Right ventricle myocardium superior (tissue), 1 donor: ENCODE data around the gene ITPRIPL2. TPM values are rescaled to one million over a fixed set of nuclear protein-coding genes. Genes with fewer than 3 reads are reported as not detected.

Experiments used
- ATAC-seq: fragments of 200-7000 bp; cut with Tn5 transposase; one replicate; pipeline ENCODE4 v1.9.1; 2020; ENCODE audit warnings: mild to moderate bottlenecking; ENCODE audit not compliant: poor library complexity
- DNase-seq: peaks from one replicate; pipeline ENCODE4 v3.0.0-alpha.2; 2020
- intact Hi-C: fragments of 100-400 bp; cut with DNase I; formaldehyde crosslinking; loops from one replicate; pipeline ENCODE4 v1.11.2; 2022
- total RNA-seq: library from RNA; stranded (reverse); fragmentation: NEBNext Ultra II Directional; extraction: Animal tissue kit (Norgen Biotek cat#: 25700); gene quantifications from one replicate; pipeline ENCODE4 v1.2.1, GENCODE V29; 2021
- donor health status: DM: no; HTN: yes; CAD: no; lungs with severe emphysema.

The ITPRIPL2 gene
- total RNA-seq, 1 donor from 2014 or later: 15.7 TPM

GRCh38 chr16:19135201-19135842 is 21.6 kb downstream of the ITPRIPL2 start:
- ATAC-seq: no peak
- intact Hi-C loops: no loop called here

GRCh38 chr16:19135896-19136438 is 22.2 kb downstream of the ITPRIPL2 start:
- ATAC-seq: peak; percentile 34
- intact Hi-C loops: no loop called here
- DNase-seq: peak; percentile 54

More at GRCh38 chr16:19135201-19135842, 21.6 kb downstream of the ITPRIPL2 start:
- no peak for DNase-seq

GRCh38 chr16:19136549-19137196 is 22.9 kb downstream of the ITPRIPL2 start:
- DNase-seq (no peak), ATAC-seq (peak; percentile 63)
- intact Hi-C loops: no loop called here

GRCh38 chr16:19137201-19138128 is 23.7 kb downstream of the ITPRIPL2 start:
- DNase-seq (no peak), ATAC-seq (no peak)
- intact Hi-C loops: no loop called here

- DNase-seq: peak; percentile 80
- intact Hi-C loops: no loop called here
Observed at GRCh38 chr16:19138601-19139000, 24.8 kb downstream of the ITPRIPL2 start.

GRCh38 chr16:19139436-19140091 is 25.8 kb downstream of the ITPRIPL2 start:
- DNase-seq (no peak), ATAC-seq (no peak)
- intact Hi-C loops: no loop called here

More at GRCh38 chr16:19138601-19139000, 24.8 kb downstream of the ITPRIPL2 start:
- peak; percentile 87 for ATAC-seq

GRCh38 chr16:19140396-19140795 is 26.6 kb downstream of the ITPRIPL2 start:
- ATAC-seq: no peak
- DNase-seq: no peak
- intact Hi-C loops: no loop called here

- intact Hi-C loops: no loop called here
- ATAC-seq (no peak), DNase-seq (no peak)
Observed at GRCh38 chr16:19142939-19143598, 29.3 kb downstream of the ITPRIPL2 start.

- intact Hi-C loops: no loop called here
- DNase-seq: no peak
- no peak for ATAC-seq
Observed at GRCh38 chr16:19143599-19143956, 29.8 kb downstream of the ITPRIPL2 start.

GRCh38 chr16:19145010-19145409 is 31.2 kb downstream of the ITPRIPL2 start:
- ATAC-seq (no peak), DNase-seq (no peak)
- intact Hi-C loops: no loop called here

GRCh38 chr16:19147126-19147525 is 33.4 kb downstream of the ITPRIPL2 start:
- ATAC-seq (no peak), DNase-seq (no peak)
- intact Hi-C loops: no loop called here

GRCh38 chr16:19147627-19148026 is 33.9 kb downstream of the ITPRIPL2 start:
- intact Hi-C loops: no loop called here
- DNase-seq (no peak), ATAC-seq (no peak)

GRCh38 chr16:19148189-19148588 is 34.4 kb downstream of the ITPRIPL2 start:
- ATAC-seq (no peak), DNase-seq (no peak)
- intact Hi-C loops: no loop called here

- ATAC-seq (no peak), DNase-seq (no peak)
- intact Hi-C loops: no loop called here
Observed at GRCh38 chr16:19151310-19151709, 37.5 kb downstream of the ITPRIPL2 start.

GRCh38 chr16:19152042-19152441 is 38.3 kb downstream of the ITPRIPL2 start:
- ATAC-seq: no peak
- no peak for DNase-seq
- intact Hi-C loops: no loop called here

GRCh38 chr16:19153876-19154275 is 40.1 kb downstream of the ITPRIPL2 start:
- DNase-seq (no peak), ATAC-seq (no peak)
- intact Hi-C loops: no loop called here

GRCh38 chr16:19162085-19162484 is 48.3 kb downstream of the ITPRIPL2 start:
- DNase-seq: no peak
- intact Hi-C loops: loop anchor here (10.0 kb wide), 1 partner anchor 77 kb away; no protein-coding TSS in a partner anchor
- ATAC-seq: no peak

GRCh38 chr16:19163215-19163614 is 49.5 kb downstream of the ITPRIPL2 start:
- no peak for DNase-seq
- no peak for ATAC-seq
- intact Hi-C loops: loop anchor here (10.0 kb wide), 1 partner anchor 78 kb away; no protein-coding TSS in a partner anchor
